HG02610 (cell line): ENCODE data around the gene DEXI.

Experiments
- ATAC-seq: cut with Tn5 transposase; IDR thresholded peaks from one replicate; pipeline ENCODE4 v1.9.1; 2021; ENCODE audit warnings: mild to moderate bottlenecking, moderate library complexity; ENCODE audit not compliant: unreplicated experiment

Gene DEXI

GRCh38 chr16:10943064-10943353 lies 741 bp upstream of the DEXI start:
- no peak for ATAC-seq

- peak; percentile 2 for ATAC-seq
These were observed 325 bp downstream of the DEXI start for GRCh38 chr16:10941935-10942351.

- ATAC-seq, result no peak
These were observed 938 bp downstream of the DEXI start for GRCh38 chr16:10941127-10941933.

GRCh38 chr16:10940501-10941079 lies 1.7 kb downstream of the DEXI start:
- ATAC-seq, result no peak

- no peak for ATAC-seq
These were observed 2.5 kb downstream of the DEXI start for GRCh38 chr16:10939649-10940234.

- no peak for ATAC-seq
These were observed 3.2 kb downstream of the DEXI start for GRCh38 chr16:10938796-10939648.

- ATAC-seq, result peak; percentile 30
These were observed 3.9 kb downstream of the DEXI start for GRCh38 chr16:10938321-10938720.

GRCh38 chr16:10937068-10937859 lies 5.0 kb downstream of the DEXI start:
- ATAC-seq, result no peak

GRCh38 chr16:10936272-10936984 lies 5.8 kb downstream of the DEXI start:
- no peak for ATAC-seq

- ATAC-seq, result no peak
These were observed 6.9 kb downstream of the DEXI start for GRCh38 chr16:10935226-10935915.

GRCh38 chr16:10934325-10935107 lies 7.8 kb downstream of the DEXI start:
- ATAC-seq, result no peak

GRCh38 chr16:10933865-10934264 lies 8.4 kb downstream of the DEXI start:
- no peak for ATAC-seq

GRCh38 chr16:10932959-10933710 lies 9.1 kb downstream of the DEXI start:
- no peak for ATAC-seq

GRCh38 chr16:10931977-10932632 lies 10.2 kb downstream of the DEXI start:
- no peak for ATAC-seq

- ATAC-seq, result no peak
These were observed 11.1 kb downstream of the DEXI start for GRCh38 chr16:10931134-10931533.

GRCh38 chr16:10930755-10931093 lies 11.5 kb downstream of the DEXI start:
- ATAC-seq, result no peak
